ENCODE results near the gene IL6R. TPM values are rescaled to one million over a fixed set of nuclear protein-coding genes. Genes with fewer than 3 reads are reported as not detected.

IL6R gene
- total and polyA plus RNA-seq, 2 donors (not counting 1 experiment from before 2014, with no cell fraction given), result 3.5 to 5.3 TPM

DNA sequence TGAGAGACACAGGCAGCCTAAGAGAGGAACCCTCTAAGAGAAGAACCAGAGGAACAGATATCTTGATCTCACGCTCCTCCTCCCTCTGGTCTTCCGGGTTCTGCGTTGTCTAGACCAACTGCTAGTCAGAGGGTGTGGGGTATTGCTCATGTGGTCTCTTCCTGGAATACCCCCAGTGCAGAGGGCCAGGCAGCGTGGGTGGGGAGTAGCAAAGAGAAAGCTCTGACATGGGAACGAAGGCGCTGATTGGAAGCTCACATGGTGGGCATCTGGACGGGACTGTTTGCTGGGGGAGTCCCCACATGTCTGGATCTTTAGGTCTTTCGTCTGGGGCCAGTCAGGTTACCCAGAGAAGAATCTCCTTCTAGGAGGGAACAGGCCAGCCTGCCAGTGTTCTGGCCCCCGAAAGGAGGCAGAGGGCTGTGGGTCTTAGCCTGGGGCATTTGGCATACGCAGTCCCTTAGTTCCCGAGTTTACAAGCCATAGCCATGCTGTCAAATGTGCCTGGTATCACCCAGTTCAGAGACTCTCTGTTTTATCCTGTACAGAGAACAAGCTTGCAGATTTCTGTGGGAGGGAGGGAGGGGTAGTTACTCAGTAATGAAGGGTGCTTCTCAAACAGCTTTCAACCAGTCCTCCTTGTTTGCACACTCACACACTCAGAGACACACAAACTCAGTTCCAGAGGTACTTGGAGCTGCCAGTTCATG lies 18.3 kb upstream of the IL6R start:
- H3K27ac ChIP-seq (ENCODE audit: low read length in 2 of 2), result peak overlapping the region; percentile 28 to 61
- no peaks in the 10 kb centered on the region for H3K79me2 ChIP-seq (ENCODE audit: control insufficient read depth, insufficient read depth, low read length)
- ATAC-seq (ENCODE audit: low read depth), result peak; percentile 77
- Mint-ChIP-seq H3K4me1 (peaks cover 17% of the 10 kb centered on the region), H3K27me3 (no peaks in the 10 kb centered on the region), H3K9me3 (ENCODE audit: insufficient read depth) (peaks cover 4% of the 10 kb centered on the region), H3K27ac (peak overlapping the region; percentile 86), H3K4me3 (peak overlapping the region; percentile 75)
- H2AFZ ChIP-seq (ENCODE audit: insufficient read depth, low read depth, low read length, poor library complexity, severe bottlenecking), result peak overlapping the region; percentile 55
- 83% methylated on average over 8 of the region's 11 CpGs for WGBS (ENCODE audit: insufficient coverage)
- peak overlapping the region in 2 of 5 experiments; percentile 3 to 25 for H3K4me3 ChIP-seq (ENCODE audit: control extremely low read depth in 1 of 5, extremely low read depth in 1 of 5, insufficient read depth in 1 of 5, low read depth in 2 of 5, low read length in 4 of 5)
- H3K9me3 ChIP-seq (ENCODE audit: control extremely low read depth in 1 of 3, control insufficient read depth in 2 of 3, insufficient read depth in 1 of 3, low read length in 2 of 3), result peaks cover 0 to 12% (median 7%) of the 10 kb centered on the region in 3 donors
- H3K9ac ChIP-seq (ENCODE audit: low read length), result peak overlapping the region; percentile 12
- no peaks in the 10 kb centered on the region for H3K27me3 ChIP-seq (replicated peaks in 1 of 4; ENCODE audit: control extremely low read depth in 1 of 4, control insufficient read depth in 3 of 4, insufficient read depth in 4 of 4, low read length in 3 of 4)
- TF ChIP-seq, protein P1, sequence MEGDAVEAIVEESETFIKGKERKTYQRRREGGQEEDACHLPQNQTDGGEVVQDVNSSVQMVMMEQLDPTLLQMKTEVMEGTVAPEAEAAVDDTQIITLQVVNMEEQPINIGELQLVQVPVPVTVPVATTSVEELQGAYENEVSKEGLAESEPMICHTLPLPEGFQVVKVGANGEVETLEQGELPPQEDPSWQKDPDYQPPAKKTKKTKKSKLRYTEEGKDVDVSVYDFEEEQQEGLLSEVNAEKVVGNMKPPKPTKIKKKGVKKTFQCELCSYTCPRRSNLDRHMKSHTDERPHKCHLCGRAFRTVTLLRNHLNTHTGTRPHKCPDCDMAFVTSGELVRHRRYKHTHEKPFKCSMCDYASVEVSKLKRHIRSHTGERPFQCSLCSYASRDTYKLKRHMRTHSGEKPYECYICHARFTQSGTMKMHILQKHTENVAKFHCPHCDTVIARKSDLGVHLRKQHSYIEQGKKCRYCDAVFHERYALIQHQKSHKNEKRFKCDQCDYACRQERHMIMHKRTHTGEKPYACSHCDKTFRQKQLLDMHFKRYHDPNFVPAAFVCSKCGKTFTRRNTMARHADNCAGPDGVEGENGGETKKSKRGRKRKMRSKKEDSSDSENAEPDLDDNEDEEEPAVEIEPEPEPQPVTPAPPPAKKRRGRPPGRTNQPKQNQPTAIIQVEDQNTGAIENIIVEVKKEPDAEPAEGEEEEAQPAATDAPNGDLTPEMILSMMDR (IDR thresholded peaks at IDR 0.05), result no peak
- no peak for TF ChIP-seq EZH2 (IDR thresholded peaks at IDR 0.05; ENCODE audit: borderline replicate concordance, insufficient read depth, low read depth, low read length, poor library complexity, severe bottlenecking)
- no peaks in the 10 kb centered on the region for H4K20me1 ChIP-seq (ENCODE audit: control insufficient read depth, insufficient read depth, low read length, poor library complexity, severe bottlenecking)
- peak; percentile 58 for DNase-seq
- CTCF ChIA-PET, result interaction anchor here (0.6 to 1.5 kb wide), 2 partner anchors 21 to 52 kb away, joined by 4 to 5 read pairs; no protein-coding TSS in a partner anchor
- peak overlapping the region; percentile 35 for H3K4me2 ChIP-seq (replicated peaks; ENCODE audit: low read depth, low read length, poor library complexity, severe bottlenecking)
- intact Hi-C loops (cut with micrococcal nuclease), result no loop called here
- H3K4me1 ChIP-seq (ENCODE audit: control insufficient read depth in 2 of 2, insufficient read depth in 2 of 2, low read length in 2 of 2), result peaks cover 7 to 22% of the 10 kb centered on the region in 2 donors
- no peaks in the 10 kb centered on the region for H3K36me3 ChIP-seq (replicated peaks in 1 of 2; ENCODE audit: control extremely low read depth in 1 of 2, control insufficient read depth in 1 of 2, extremely low read depth in 1 of 2, insufficient read depth in 2 of 2, low read length in 1 of 2)
- POLR2A ChIA-PET, result interaction anchor here (0.7 to 1.2 kb wide), 4 partner anchors 11 to 229 kb away, joined by 3 to 6 read pairs (median 4); no protein-coding TSS in a partner anchor

Data from B cell (primary cell).